Superior temporal gyrus (tissue), 1 donor: ENCODE data around the gene CMTR1.

Experiments used
- DNase-seq: peaks from one replicate; pipeline ENCODE4 v3.0.0-alpha.2; 2016; ENCODE audit errors: extremely low spot score

CMTR1 gene

GRCh38 chr6:37477656-37478435 lies 44.8 kb downstream of the CMTR1 start:
- DNase-seq, result no peak

GRCh38 chr6:37478827-37479226 lies 45.8 kb downstream of the CMTR1 start:
- DNase-seq, result no peak

- DNase-seq, result no peak
Observed at GRCh38 chr6:37479266-37479854, 46.3 kb downstream of the CMTR1 start.

GRCh38 chr6:37480118-37480736 lies 47.2 kb downstream of the CMTR1 start:
- no peak for DNase-seq

- no peak for DNase-seq
Observed at GRCh38 chr6:37480951-37481534, 48.0 kb downstream of the CMTR1 start.

- DNase-seq, result no peak
Observed at GRCh38 chr6:37481711-37482605, 48.9 kb downstream of the CMTR1 start.

- DNase-seq, result no peak
Observed at GRCh38 chr6:37482606-37483251, 49.7 kb downstream of the CMTR1 start.

- DNase-seq, result no peak
Observed at GRCh38 chr6:37483252-37483901, 50.4 kb downstream of the CMTR1 start.

- DNase-seq, result peak; percentile 77
Observed at GRCh38 chr6:37483917-37484785, 51.1 kb downstream of the CMTR1 start.

- DNase-seq, result no peak
Observed at GRCh38 chr6:37484786-37485170, 51.8 kb downstream of the CMTR1 start.

GRCh38 chr6:37485291-37485702 lies 52.3 kb downstream of the CMTR1 start:
- no peak for DNase-seq

GRCh38 chr6:37486121-37486839 lies 53.3 kb downstream of the CMTR1 start:
- DNase-seq, result no peak

GRCh38 chr6:37487591-37488380 lies 54.8 kb downstream of the CMTR1 start:
- no peak for DNase-seq

- DNase-seq, result no peak
Observed at GRCh38 chr6:37488476-37488875, 55.5 kb downstream of the CMTR1 start.

- DNase-seq, result no peak
Observed at GRCh38 chr6:37489697-37490336, 56.8 kb downstream of the CMTR1 start.

GRCh38 chr6:37490536-37491170 lies 57.6 kb downstream of the CMTR1 start:
- DNase-seq, result no peak

- no peak for DNase-seq
Observed at GRCh38 chr6:37491171-37491829, 58.3 kb downstream of the CMTR1 start.
